GM12875 (cell line): ENCODE data around the gene BMP2K.

ENCODE experiments used
- H3K4me3 ChIP-seq: one replicate; pipeline ENCODE4 v1.5.1; 2011; ENCODE audit warnings: low read depth, low read length, control low read depth
- CTCF ChIP-seq: IDR thresholded peaks from 2 replicates; pipeline ENCODE4 v1.5.1; 2011; ENCODE audit warnings: low read depth, mild to moderate bottlenecking, control low read depth, inconsistent platforms, low read length, moderate library complexity, borderline replicate concordance; ENCODE audit not compliant: insufficient read depth

BMP2K gene

GRCh38 chr4:78763763-78764387, 12.3 kb upstream of the BMP2K start:
- H3K4me3 ChIP-seq, result no peak overlapping the region
- TF ChIP-seq CTCF, result no peak

GRCh38 chr4:78764498-78764961, 11.6 kb upstream of the BMP2K start:
- TF ChIP-seq CTCF, result no peak
- no peak overlapping the region for H3K4me3 ChIP-seq

GRCh38 chr4:78765432-78766006, 10.6 kb upstream of the BMP2K start:
- no peak overlapping the region for H3K4me3 ChIP-seq
- TF ChIP-seq CTCF, result no peak

GRCh38 chr4:78766026-78766425, 10.1 kb upstream of the BMP2K start:
- no peak overlapping the region for H3K4me3 ChIP-seq

GRCh38 chr4:78766650-78767049, 9.5 kb upstream of the BMP2K start:
- no peak overlapping the region for H3K4me3 ChIP-seq
- no peak for TF ChIP-seq CTCF

More at GRCh38 chr4:78766026-78766425, 10.1 kb upstream of the BMP2K start:
- no peak for TF ChIP-seq CTCF

GRCh38 chr4:78767350-78767749, 8.8 kb upstream of the BMP2K start:
- no peak overlapping the region for H3K4me3 ChIP-seq

More at GRCh38 chr4:78767350-78767749, 8.8 kb upstream of the BMP2K start:
- TF ChIP-seq CTCF, result no peak
